HepG2 (cell line): ENCODE measurements around the gene HEYL. TPM values are rescaled to one million over a fixed set of nuclear protein-coding genes. Genes with fewer than 3 reads are reported as not detected.

ENCODE experiments used
- GABPB1 ChIP-seq: IDR thresholded peaks from 2 replicates; pipeline ENCODE4 v1.6.1; 2016; ENCODE audit warnings: mild to moderate bottlenecking, missing genetic modification reagents, moderate library complexity, missing compliant biosample characterization
- MED8 ChIP-seq: sonication (generic); formaldehyde crosslinking; IDR thresholded peaks from 2 replicates; pipeline ENCODE4 v1.8.1; 2023; ENCODE audit warnings: mild to moderate bottlenecking, missing genetic modification reagents; ENCODE audit not compliant: insufficient replicate concordance
- SIX1 ChIP-seq: sonication (generic); formaldehyde crosslinking; IDR thresholded peaks from 2 replicates; pipeline ENCODE4 v1.4.0; 2020; ENCODE audit warnings: missing genetic modification reagents, borderline replicate concordance
- STAG1 ChIP-seq: sonication (generic); formaldehyde crosslinking; IDR thresholded peaks from 2 replicates; pipeline ENCODE4 v1.4.0; 2020; ENCODE audit warnings: missing genetic modification reagents
- SUZ12 ChIP-seq: fragments of 150-350 bp; IDR thresholded peaks from 2 replicates; pipeline ENCODE4 v1.6.1; 2014; ENCODE audit warnings: low read depth, low read length
- ZEB1 ChIP-seq: IDR thresholded peaks from 2 replicates; pipeline ENCODE4 v1.6.1; 2012; ENCODE audit warnings: mild to moderate bottlenecking, low read depth, inconsistent platforms; ENCODE audit not compliant: insufficient replicate concordance
- ZNF33A ChIP-seq: sonication (generic); formaldehyde crosslinking; IDR thresholded peaks from 2 replicates; pipeline ENCODE4 v1.5.1; 2020; ENCODE audit warnings: missing genetic modification reagents, mild to moderate bottlenecking, moderate library complexity, borderline replicate concordance
- ZNF546 ChIP-seq: sonication (generic); formaldehyde crosslinking; conservative IDR thresholded peaks from 2 replicates; pipeline ENCODE4 v1.8.1; 2023; ENCODE audit warnings: mild to moderate bottlenecking, missing genetic modification reagents
- polyA plus RNA-seq, 8 experiments: library from polyadenylated mRNA; depleted of rRNA in 3 of 8; stranded (reverse) in 7 of 8; unstranded in 1 of 8; fragments of >200 nt; fragmentation: Illumina TruSeq in 4 of 8; extraction: Trizol in 4 of 8; gene quantifications; 2 replicates each; pipeline versions ENCODE4 v1.2.1 to v1.2.3, GENCODE V29; 2011 to 2016; ENCODE audit warnings: low read depth in 4 of 8, missing spikeins in 1 of 8, mixed read lengths in 1 of 8; ENCODE audit not compliant: insufficient read depth in 1 of 8
- total RNA-seq, 5 experiments: library from RNA; depleted of rRNA; stranded (reverse); fragments of >200 nt; fragmentation: Illumina TruSeq; extraction: Trizol; gene quantifications; 2 replicates each; pipeline ENCODE4 v1.2.3, GENCODE V29; 2016; ENCODE audit warnings: low read depth in 1 of 5
- TF ChIP-seq, protein P1 (sequence below), 2 experiments: sonication (generic) in 1 of 2; formaldehyde crosslinking in 1 of 2; IDR thresholded peaks; 2 replicates each; pipeline versions ENCODE4 v1.5.1 to v1.6.1; 2011 to 2020; ENCODE audit warnings: borderline replicate concordance in 1 of 2, low read depth in 1 of 2, low read length in 1 of 2, mild to moderate bottlenecking in 1 of 2, missing genetic modification reagents in 1 of 2, moderate library complexity in 1 of 2
- TF ChIP-seq, protein P2 (sequence below): IDR thresholded peaks from 2 replicates; pipeline ENCODE4 v1.6.1; 2012; ENCODE audit warnings: inconsistent platforms
- TF ChIP-seq, protein P3 (sequence below): sonication (generic); formaldehyde crosslinking; IDR thresholded peaks from 2 replicates; pipeline ENCODE4 v1.4.0; 2020; ENCODE audit warnings: missing genetic modification reagents, low read depth, mild to moderate bottlenecking, borderline replicate concordance

Gene HEYL
- total and polyA plus RNA-seq, 2 of the 13 experiments (the other 11 are each of a cell fraction or from before 2014, with no cell fraction given), result 0.03 to 0.04 TPM

DNA sequence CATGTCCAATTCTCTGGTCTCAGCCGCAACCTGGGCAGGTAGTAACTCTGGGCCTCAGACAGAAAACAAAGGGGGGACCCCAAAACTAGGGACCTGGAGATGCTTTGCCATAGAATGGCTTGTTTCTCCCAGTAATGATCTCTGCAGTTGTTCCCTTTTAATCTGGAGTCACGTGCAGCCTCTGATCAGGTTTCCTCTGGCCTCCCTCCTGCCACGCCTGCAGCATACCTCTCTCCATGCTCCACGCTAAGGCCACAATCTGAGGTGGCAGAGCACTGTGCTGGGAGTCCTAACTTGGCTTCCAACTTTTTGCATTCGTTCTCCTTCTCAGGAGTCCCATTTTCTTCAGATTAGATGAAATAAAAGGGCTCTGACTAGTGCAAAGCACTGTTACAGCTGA, 64.8 kb downstream of the HEYL start (continued):
- TF ChIP-seq GABPB1 (CRISPR knock-in tag) (no peak), ZEB1 (no peak), STAG1 (CRISPR knock-in tag) (no peak), SUZ12 (no peak), MED8 (CRISPR knock-in tag) (no peak), ZNF546 (CRISPR knock-in tag) (no peak), ZNF33A (CRISPR knock-in tag) (peak; percentile 32; the same call in 1 of the 2 replicates), SIX1 (CRISPR knock-in tag) (peak; percentile 40; the same call in 1 of the 2 replicates)
- TF ChIP-seq, protein P1, sequence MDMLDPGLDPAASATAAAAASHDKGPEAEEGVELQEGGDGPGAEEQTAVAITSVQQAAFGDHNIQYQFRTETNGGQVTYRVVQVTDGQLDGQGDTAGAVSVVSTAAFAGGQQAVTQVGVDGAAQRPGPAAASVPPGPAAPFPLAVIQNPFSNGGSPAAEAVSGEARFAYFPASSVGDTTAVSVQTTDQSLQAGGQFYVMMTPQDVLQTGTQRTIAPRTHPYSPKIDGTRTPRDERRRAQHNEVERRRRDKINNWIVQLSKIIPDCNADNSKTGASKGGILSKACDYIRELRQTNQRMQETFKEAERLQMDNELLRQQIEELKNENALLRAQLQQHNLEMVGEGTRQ (IDR thresholded peaks at IDR 0.05; ENCODE audit: low read depth, low read length), result peak; percentile 24; the same call in 1 of the 2 replicates
- TF ChIP-seq, protein P1 (CRISPR knock-in tag; IDR thresholded peaks at IDR 0.05; ENCODE audit: borderline replicate concordance), result peak; percentile 59; the same call in 1 of the 2 replicates
- TF ChIP-seq, protein P2, sequence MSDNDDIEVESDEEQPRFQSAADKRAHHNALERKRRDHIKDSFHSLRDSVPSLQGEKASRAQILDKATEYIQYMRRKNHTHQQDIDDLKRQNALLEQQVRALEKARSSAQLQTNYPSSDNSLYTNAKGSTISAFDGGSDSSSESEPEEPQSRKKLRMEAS, result peak; percentile 55; the same call in 1 of the 2 replicates
- TF ChIP-seq, protein P3, sequence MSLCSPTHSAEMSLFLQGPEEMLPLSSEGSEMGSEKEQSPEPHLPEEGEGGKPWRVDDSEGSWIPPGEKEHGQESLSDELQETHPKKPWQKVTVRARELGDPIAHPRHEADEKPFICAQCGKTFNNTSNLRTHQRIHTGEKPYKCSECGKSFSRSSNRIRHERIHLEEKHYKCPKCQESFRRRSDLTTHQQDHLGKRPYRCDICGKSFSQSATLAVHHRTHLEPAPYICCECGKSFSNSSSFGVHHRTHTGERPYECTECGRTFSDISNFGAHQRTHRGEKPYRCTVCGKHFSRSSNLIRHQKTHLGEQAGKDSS (CRISPR knock-in tag), result peak; percentile 97

Other genes starting within 250 kb of the HEYL start
- not detected in 2 replicates for gene BMP8A, start 148.0 kb downstream of the HEYL start, total RNA-seq (2016; rRNA removed; fragmentation: Illumina TruSeq; extraction: Trizol)
- gene BMP8A, start 148.0 kb downstream of the HEYL start, polyA plus RNA-seq (2011; rRNA removed), result 0.05 TPM in 1 of 2 replicates, not detected in the other
- gene PABPC4, start 62.9 kb downstream of the HEYL start, total RNA-seq (2016; rRNA removed; fragmentation: Illumina TruSeq; extraction: Trizol), result 111 and 117 TPM in 2 replicates
- 74.9 and 85.0 TPM in 2 replicates for gene PABPC4, start 62.9 kb downstream of the HEYL start, polyA plus RNA-seq (2011; rRNA removed)
- gene NT5C1A, start 32.5 kb upstream of the HEYL start, total RNA-seq (2016; rRNA removed; fragmentation: Illumina TruSeq; extraction: Trizol), result not detected in 2 replicates
- gene NT5C1A, start 32.5 kb upstream of the HEYL start, polyA plus RNA-seq (2011; rRNA removed), result not detected in 2 replicates
- gene HPCAL4, start 51.8 kb upstream of the HEYL start, total RNA-seq (2016; rRNA removed; fragmentation: Illumina TruSeq; extraction: Trizol), result not detected in 2 replicates
- not detected in 2 replicates for gene HPCAL4, start 51.8 kb upstream of the HEYL start, polyA plus RNA-seq (2011; rRNA removed)
- 15.3 and 20.9 TPM in 2 replicates for gene PPIE, start 99.2 kb upstream of the HEYL start, total RNA-seq (2016; rRNA removed; fragmentation: Illumina TruSeq; extraction: Trizol)
- gene PPIE, start 99.2 kb upstream of the HEYL start, polyA plus RNA-seq (2011; rRNA removed), result 24.2 and 26.3 TPM in 2 replicates
- gene OXCT2, start 131.7 kb upstream of the HEYL start, total RNA-seq (2016; rRNA removed; fragmentation: Illumina TruSeq; extraction: Trizol), result 0.33 TPM in 1 of 2 replicates, not detected in the other
- 0.21 and 0.26 TPM in 2 replicates for gene OXCT2, start 131.7 kb upstream of the HEYL start, polyA plus RNA-seq (2011; rRNA removed)
- gene BMP8B, start 149.2 kb upstream of the HEYL start, total RNA-seq (2016; rRNA removed; fragmentation: Illumina TruSeq; extraction: Trizol), result 0.14 and 0.29 TPM in 2 replicates
- 0.41 and 0.48 TPM in 2 replicates for gene BMP8B, start 149.2 kb upstream of the HEYL start, polyA plus RNA-seq (2011; rRNA removed)
- gene TRIT1, start 243.9 kb upstream of the HEYL start, total RNA-seq (2016; rRNA removed; fragmentation: Illumina TruSeq; extraction: Trizol), result 20.4 and 20.7 TPM in 2 replicates
- gene TRIT1, start 243.9 kb upstream of the HEYL start, polyA plus RNA-seq (2011; rRNA removed), result 11.5 and 13.4 TPM in 2 replicates